GM12878 (cell line): Measurements from ENCODE around the gene IFNA13. TPM values are rescaled to one million over a fixed set of nuclear protein-coding genes. Genes with fewer than 3 reads are reported as not detected.

Experiments used
- ATAC-seq: fragments of 200-7000 bp; cut with Tn5 transposase; 3 replicates; pipeline ENCODE4 v1.9.1; 2020; ENCODE audit warnings: mild to moderate bottlenecking, moderate library complexity
- BruUV-seq: library from RNA; stranded (reverse); fragments of 400-500 nt; replicated peaks from 2 replicates; lab custom pipeline; 2021; lab: Mats Ljungman, UMichigan
- CTCF ChIA-PET: fragments of 300-600 bp; sonication (Branson Sonifier 250); formaldehyde crosslinking; extraction: SDS; loops from one replicate; lab custom pipeline; 2021; ENCODE audit warnings: inconsistent platforms; lab: Yijun Ruan, JAX
- POLR2A ChIA-PET: fragments of 350-600 bp; formaldehyde crosslinking; extraction: SDS; loops from one replicate; lab custom pipeline; 2021; ENCODE audit warnings: inconsistent platforms; lab: Charles Lee
- RAD21 ChIA-PET: fragments of 300-600 bp; sonication (Branson Sonifier 250); formaldehyde crosslinking; loops from one replicate; lab custom pipeline; 2023; ENCODE audit warnings: antibody characterized with exemption; ENCODE audit not compliant: unreplicated experiment; lab: Charles Lee
- SMC1A ChIA-PET: fragments of 300-600 bp; sonication (Branson Sonifier 250); formaldehyde crosslinking; loops from one replicate; lab custom pipeline; 2023; ENCODE audit not compliant: unreplicated experiment, uncharacterized antibody; lab: Charles Lee
- DNase-seq: peaks from one replicate; pipeline ENCODE4 v3.0.0-alpha.2; 2011; ENCODE audit warnings: low read depth, low spot score
- FAIRE-seq: peaks from 3 replicates; lab custom pipeline; 2011; peaks lifted over from hg19 to GRCh38; lab: Jason Lieb, UNC
- H2AFZ ChIP-seq: 2 replicates; pipeline ENCODE4 v1.6.0; 2011; ENCODE audit warnings: low read depth, low read length, control low read depth; ENCODE audit not compliant: control insufficient read depth
- H3K27ac ChIP-seq: 2 replicates; pipeline ENCODE4 v1.5.1; 2011; ENCODE audit warnings: control low read depth; ENCODE audit not compliant: control insufficient read depth, insufficient read depth
- H3K27me3 ChIP-seq, 2 experiments: replicated peaks in 1 of 2; 2 replicates each; pipeline versions ENCODE4 v1.6.0 to v1.6.1; 2011; ENCODE audit warnings: low read length in 1 of 2; ENCODE audit not compliant: control insufficient read depth in 2 of 2, insufficient read depth in 2 of 2
- H3K36me3 ChIP-seq, 2 experiments: 2 replicates each; pipeline ENCODE4 v1.5.1; 2011; ENCODE audit warnings: low read length in 1 of 2; ENCODE audit not compliant: control insufficient read depth in 2 of 2, insufficient read depth in 2 of 2
- H3K4me1 ChIP-seq: 2 replicates; pipeline ENCODE4 v1.6.1; 2011; ENCODE audit warnings: mild to moderate bottlenecking, low read length, moderate library complexity, mixed read lengths; ENCODE audit not compliant: control insufficient read depth, insufficient read depth
- H3K4me2 ChIP-seq: 2 replicates; pipeline ENCODE4 v1.6.0; 2011; ENCODE audit warnings: control low read depth; ENCODE audit not compliant: control insufficient read depth, insufficient read depth
- H3K4me3 ChIP-seq: fragments of 200-600 bp; sonication (generic); 2 replicates; pipeline ENCODE4 v1.5.1; 2016
- H3K79me2 ChIP-seq: 2 replicates; pipeline ENCODE4 v1.6.0; 2011; ENCODE audit warnings: low read length; ENCODE audit not compliant: control insufficient read depth, insufficient read depth
- H3K9ac ChIP-seq: 2 replicates; pipeline ENCODE4 v1.8.0; 2011; ENCODE audit warnings: low read length, control low read depth, mixed read lengths; ENCODE audit not compliant: control insufficient read depth, insufficient read depth
- H3K9me3 ChIP-seq: replicated peaks from 3 replicates; pipeline ENCODE4 v1.5.1; 2011; ENCODE audit warnings: mild to moderate bottlenecking, low read length; ENCODE audit not compliant: control insufficient read depth, insufficient read depth
- H4K20me1 ChIP-seq: 2 replicates; pipeline ENCODE4 v1.6.0; 2011; ENCODE audit not compliant: control insufficient read depth, insufficient read depth
- CHD4 ChIP-seq: fragments of 200-600 bp; sonication (generic); IDR thresholded peaks from 2 replicates; pipeline ENCODE4 v1.6.1; 2016; ENCODE audit warnings: mild to moderate bottlenecking
- EED ChIP-seq: sonication (generic); IDR thresholded peaks from 2 replicates; pipeline ENCODE4 v1.6.1; 2016; ENCODE audit warnings: antibody characterized with exemption, low read depth
- MYB ChIP-seq: fragments of 150-350 bp; IDR thresholded peaks from 2 replicates; pipeline ENCODE4 v1.6.1; 2014; ENCODE audit warnings: mild to moderate bottlenecking, low read depth, low read length, borderline replicate concordance
- RBBP5 ChIP-seq: fragments of 200-600 bp; sonication (generic); conservative IDR thresholded peaks from 2 replicates; pipeline ENCODE4 v1.6.1; 2016
- SREBF2 ChIP-seq: IDR thresholded peaks from 2 replicates; pipeline ENCODE4 v1.6.1; 2012; ENCODE audit warnings: mild to moderate bottlenecking, low read length
- TCF7 ChIP-seq: IDR thresholded peaks from 2 replicates; pipeline ENCODE4 v1.6.1; 2014; ENCODE audit warnings: antibody characterized with exemption, borderline replicate concordance
- WGBS: methylation state at CpG from one replicate; pipeline ENCODE4 v1.1.6; 2016; ENCODE audit warnings: low lambda C conversion rate; ENCODE audit not compliant: insufficient replicate concordance, insufficient coverage; ENCODE audit errors: missing lambda C conversion rate; 5-methylcytosine and 5-hydroxymethylcytosine counted together
- in situ Hi-C: fragments of 300-500 bp; cut with MboI; formaldehyde crosslinking; loops from 9 replicates; pipeline ENCODE4 v1.14.3; 2018; ENCODE audit warnings: mixed read lengths
- intact Hi-C: fragments of 100-400 bp; cut with micrococcal nuclease; formaldehyde crosslinking; loops from one replicate; pipeline ENCODE4 v1.14.2; 2022; ENCODE audit not compliant: unreplicated experiment
- polyA plus RNA-seq, 11 experiments: library from polyadenylated mRNA; depleted of rRNA in 4 of 11; unstranded in 6 of 11; stranded (reverse) in 5 of 11; fragments of >200 nt; fragmentation: Nextera tagmentation in 4 of 11; fragmentation: Illumina TruSeq in 1 of 11; extraction: Ambion mirVana in 4 of 11; extraction: Trizol in 1 of 11; gene quantifications; 1 replicate in 1 of 11; 2 replicates in 10 of 11; pipeline versions ENCODE4 v1.2.1 to v1.2.3, GENCODE V29; 2011 to 2016; ENCODE audit warnings: inconsistent platforms in 2 of 11, missing spikeins in 2 of 11, low read depth in 1 of 11
- total RNA-seq, 4 experiments: library from RNA; depleted of rRNA in 3 of 4; stranded (reverse); fragments of >200 nt in 3 of 4; fragmentation: Illumina TruSeq in 1 of 4; extraction: Trizol in 1 of 4; gene quantifications; 2 replicates each; pipeline versions ENCODE4 v1.2.1 to v1.2.3, GENCODE V29; 2013 to 2021
- TF ChIP-seq, protein P1 (sequence below): fragments of 450-650 bp; IDR thresholded peaks from 2 replicates; pipeline ENCODE4 v1.6.1; 2017; ENCODE audit warnings: mild to moderate bottlenecking, moderate library complexity
- TF ChIP-seq, protein P2 (sequence below): fragments of 450-650 bp; IDR thresholded peaks from 2 replicates; pipeline ENCODE4 v1.6.1; 2016; ENCODE audit warnings: mild to moderate bottlenecking, moderate library complexity, borderline replicate concordance
- TF ChIP-seq, protein P3 (sequence below): fragments of 450-650 bp; formaldehyde crosslinking; IDR thresholded peaks from 2 replicates; pipeline ENCODE4 v1.4.0; 2020; ENCODE audit warnings: mild to moderate bottlenecking, moderate library complexity

Gene IFNA13
- total and polyA plus RNA-seq, 10 of the 15 experiments (the other 5 are each of a cell fraction or from before 2014, with no cell fraction given), result not detected

DNA sequence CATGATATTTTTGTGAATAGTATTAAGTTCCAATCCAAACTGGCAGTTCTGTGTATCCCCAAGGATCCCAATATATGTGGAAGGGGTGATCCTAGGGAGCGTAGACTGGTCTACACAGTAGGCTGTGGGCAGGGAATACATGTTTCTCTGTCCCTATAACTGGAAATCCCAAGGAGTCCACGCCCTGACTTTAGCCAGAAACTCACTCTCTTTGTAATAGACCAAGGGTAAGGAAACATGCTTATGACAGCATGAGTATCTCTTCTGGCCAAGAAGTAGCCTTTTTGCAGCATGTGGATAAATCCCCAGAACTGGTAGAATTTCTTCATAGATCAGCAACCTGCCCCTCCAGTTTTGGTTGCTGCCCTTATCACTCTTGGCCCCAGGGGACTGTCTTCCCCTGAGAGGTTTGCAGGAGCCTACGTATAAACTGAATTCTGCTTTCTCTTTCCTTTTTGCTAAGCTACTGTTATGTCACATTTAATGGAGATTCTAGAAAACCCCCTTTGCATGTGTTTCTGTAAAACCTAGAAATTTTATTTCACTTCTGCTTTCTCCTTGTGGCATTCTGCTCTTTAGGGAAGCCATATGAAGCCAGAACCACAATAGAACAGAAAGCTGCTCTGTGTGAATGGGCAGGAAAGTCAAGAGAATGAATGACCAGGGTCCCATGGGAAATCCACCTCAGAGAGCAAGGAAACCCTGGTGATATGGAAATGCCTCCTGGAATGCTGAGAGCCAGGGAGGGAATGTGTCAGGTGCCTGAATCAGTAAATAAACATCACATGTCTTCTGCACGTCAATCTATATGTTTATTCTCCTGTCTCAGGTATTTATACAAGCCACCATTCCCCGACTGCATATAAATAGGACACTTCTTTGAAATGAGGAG, 13.8 kb upstream of the IFNA13 start:
- Histone ChIP-seq H3K9ac (peak overlapping the region; percentile 42), H3K4me2 (peak overlapping the region; percentile 79), H3K79me2 (no peaks in the 10 kb centered on the region), H2AFZ (peak overlapping the region; percentile 73), H3K27me3 (no peaks in the 10 kb centered on the region), H3K4me3 (peak overlapping the region; percentile 25; the same call in 1 of the 2 replicates), H4K20me1 (no peaks in the 10 kb centered on the region), H3K36me3 (no peaks in the 10 kb centered on the region), H3K4me1 (peaks cover 22% of the 10 kb centered on the region), H3K27ac (peak overlapping the region; percentile 69), H3K9me3 (no peaks in the 10 kb centered on the region; the same call in 2 of the 3 replicates)
- WGBS, result 1% methylated on average over 5 of the region's 5 CpGs
- ChIA-PET POLR2A (interaction anchor here (0.6 to 2.2 kb wide), 6 partner anchors 9 to 173 kb away, joined by 3 to 12 read pairs (median 4); no protein-coding TSS in a partner anchor), SMC1A (interaction anchor here (1.1 to 8.2 kb wide), 11 partner anchors 10 to 55 kb away, joined by 3 to 78 read pairs (median 18); partner anchors contain the start of gene KLHL9), CTCF (interaction anchor here (0.6 to 7.2 kb wide), 8 partner anchors 12 to 187 kb away, joined by 3 to 111 read pairs (median 4); partner anchors contain the start of gene KLHL9), RAD21 (interaction anchor here (0.7 to 6.3 kb wide), 9 partner anchors 10 to 56 kb away, joined by 3 to 37 read pairs (median 9); partner anchors contain the start of gene KLHL9)
- DNase-seq (peak; percentile 94), ATAC-seq (peak; percentile 92), FAIRE-seq (peak; percentile 84)
- in situ Hi-C loops, result no loop called here
- intact Hi-C loops, result loop anchor here (1.0 kb wide), 2 partner anchors 24 to 46 kb away; partner anchors contain the start of gene KLHL9
- no TSS peak for BruUV-seq
- TF ChIP-seq TCF7 (no peak; the same call in 1 of the 2 replicates), EED (peak; percentile 90), CHD4 (no peak), MYB (peak; percentile 77), SREBF2 (no peak), RBBP5 (no peak)
- TF ChIP-seq, protein P1, sequence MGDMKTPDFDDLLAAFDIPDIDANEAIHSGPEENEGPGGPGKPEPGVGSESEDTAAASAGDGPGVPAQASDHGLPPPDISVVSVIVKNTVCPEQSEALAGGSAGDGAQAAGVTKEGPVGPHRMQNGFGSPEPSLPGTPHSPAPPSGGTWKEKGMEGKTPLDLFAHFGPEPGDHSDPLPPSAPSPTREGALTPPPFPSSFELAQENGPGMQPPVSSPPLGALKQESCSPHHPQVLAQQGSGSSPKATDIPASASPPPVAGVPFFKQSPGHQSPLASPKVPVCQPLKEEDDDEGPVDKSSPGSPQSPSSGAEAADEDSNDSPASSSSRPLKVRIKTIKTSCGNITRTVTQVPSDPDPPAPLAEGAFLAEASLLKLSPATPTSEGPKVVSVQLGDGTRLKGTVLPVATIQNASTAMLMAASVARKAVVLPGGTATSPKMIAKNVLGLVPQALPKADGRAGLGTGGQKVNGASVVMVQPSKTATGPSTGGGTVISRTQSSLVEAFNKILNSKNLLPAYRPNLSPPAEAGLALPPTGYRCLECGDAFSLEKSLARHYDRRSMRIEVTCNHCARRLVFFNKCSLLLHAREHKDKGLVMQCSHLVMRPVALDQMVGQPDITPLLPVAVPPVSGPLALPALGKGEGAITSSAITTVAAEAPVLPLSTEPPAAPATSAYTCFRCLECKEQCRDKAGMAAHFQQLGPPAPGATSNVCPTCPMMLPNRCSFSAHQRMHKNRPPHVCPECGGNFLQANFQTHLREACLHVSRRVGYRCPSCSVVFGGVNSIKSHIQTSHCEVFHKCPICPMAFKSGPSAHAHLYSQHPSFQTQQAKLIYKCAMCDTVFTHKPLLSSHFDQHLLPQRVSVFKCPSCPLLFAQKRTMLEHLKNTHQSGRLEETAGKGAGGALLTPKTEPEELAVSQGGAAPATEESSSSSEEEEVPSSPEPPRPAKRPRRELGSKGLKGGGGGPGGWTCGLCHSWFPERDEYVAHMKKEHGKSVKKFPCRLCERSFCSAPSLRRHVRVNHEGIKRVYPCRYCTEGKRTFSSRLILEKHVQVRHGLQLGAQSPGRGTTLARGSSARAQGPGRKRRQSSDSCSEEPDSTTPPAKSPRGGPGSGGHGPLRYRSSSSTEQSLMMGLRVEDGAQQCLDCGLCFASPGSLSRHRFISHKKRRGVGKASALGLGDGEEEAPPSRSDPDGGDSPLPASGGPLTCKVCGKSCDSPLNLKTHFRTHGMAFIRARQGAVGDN, result no peak
- TF ChIP-seq, protein P2, sequence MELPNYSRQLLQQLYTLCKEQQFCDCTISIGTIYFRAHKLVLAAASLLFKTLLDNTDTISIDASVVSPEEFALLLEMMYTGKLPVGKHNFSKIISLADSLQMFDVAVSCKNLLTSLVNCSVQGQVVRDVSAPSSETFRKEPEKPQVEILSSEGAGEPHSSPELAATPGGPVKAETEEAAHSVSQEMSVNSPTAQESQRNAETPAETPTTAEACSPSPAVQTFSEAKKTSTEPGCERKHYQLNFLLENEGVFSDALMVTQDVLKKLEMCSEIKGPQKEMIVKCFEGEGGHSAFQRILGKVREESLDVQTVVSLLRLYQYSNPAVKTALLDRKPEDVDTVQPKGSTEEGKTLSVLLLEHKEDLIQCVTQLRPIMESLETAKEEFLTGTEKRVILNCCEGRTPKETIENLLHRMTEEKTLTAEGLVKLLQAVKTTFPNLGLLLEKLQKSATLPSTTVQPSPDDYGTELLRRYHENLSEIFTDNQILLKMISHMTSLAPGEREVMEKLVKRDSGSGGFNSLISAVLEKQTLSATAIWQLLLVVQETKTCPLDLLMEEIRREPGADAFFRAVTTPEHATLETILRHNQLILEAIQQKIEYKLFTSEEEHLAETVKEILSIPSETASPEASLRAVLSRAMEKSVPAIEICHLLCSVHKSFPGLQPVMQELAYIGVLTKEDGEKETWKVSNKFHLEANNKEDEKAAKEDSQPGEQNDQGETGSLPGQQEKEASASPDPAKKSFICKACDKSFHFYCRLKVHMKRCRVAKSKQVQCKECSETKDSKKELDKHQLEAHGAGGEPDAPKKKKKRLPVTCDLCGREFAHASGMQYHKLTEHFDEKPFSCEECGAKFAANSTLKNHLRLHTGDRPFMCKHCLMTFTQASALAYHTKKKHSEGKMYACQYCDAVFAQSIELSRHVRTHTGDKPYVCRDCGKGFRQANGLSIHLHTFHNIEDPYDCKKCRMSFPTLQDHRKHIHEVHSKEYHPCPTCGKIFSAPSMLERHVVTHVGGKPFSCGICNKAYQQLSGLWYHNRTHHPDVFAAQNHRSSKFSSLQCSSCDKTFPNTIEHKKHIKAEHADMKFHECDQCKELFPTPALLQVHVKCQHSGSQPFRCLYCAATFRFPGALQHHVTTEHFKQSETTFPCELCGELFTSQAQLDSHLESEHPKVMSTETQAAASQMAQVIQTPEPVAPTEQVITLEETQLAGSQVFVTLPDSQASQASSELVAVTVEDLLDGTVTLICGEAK, result no peak
- TF ChIP-seq, protein P3, sequence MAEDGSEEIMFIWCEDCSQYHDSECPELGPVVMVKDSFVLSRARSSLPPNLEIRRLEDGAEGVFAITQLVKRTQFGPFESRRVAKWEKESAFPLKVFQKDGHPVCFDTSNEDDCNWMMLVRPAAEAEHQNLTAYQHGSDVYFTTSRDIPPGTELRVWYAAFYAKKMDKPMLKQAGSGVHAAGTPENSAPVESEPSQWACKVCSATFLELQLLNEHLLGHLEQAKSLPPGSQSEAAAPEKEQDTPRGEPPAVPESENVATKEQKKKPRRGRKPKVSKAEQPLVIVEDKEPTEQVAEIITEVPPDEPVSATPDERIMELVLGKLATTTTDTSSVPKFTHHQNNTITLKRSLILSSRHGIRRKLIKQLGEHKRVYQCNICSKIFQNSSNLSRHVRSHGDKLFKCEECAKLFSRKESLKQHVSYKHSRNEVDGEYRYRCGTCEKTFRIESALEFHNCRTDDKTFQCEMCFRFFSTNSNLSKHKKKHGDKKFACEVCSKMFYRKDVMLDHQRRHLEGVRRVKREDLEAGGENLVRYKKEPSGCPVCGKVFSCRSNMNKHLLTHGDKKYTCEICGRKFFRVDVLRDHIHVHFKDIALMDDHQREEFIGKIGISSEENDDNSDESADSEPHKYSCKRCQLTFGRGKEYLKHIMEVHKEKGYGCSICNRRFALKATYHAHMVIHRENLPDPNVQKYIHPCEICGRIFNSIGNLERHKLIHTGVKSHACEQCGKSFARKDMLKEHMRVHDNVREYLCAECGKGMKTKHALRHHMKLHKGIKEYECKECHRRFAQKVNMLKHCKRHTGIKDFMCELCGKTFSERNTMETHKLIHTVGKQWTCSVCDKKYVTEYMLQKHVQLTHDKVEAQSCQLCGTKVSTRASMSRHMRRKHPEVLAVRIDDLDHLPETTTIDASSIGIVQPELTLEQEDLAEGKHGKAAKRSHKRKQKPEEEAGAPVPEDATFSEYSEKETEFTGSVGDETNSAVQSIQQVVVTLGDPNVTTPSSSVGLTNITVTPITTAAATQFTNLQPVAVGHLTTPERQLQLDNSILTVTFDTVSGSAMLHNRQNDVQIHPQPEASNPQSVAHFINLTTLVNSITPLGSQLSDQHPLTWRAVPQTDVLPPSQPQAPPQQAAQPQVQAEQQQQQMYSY (CRISPR knock-in tag), result no peak
